Type B pancreatic cell (in vitro differentiated cells): ENCODE results near the gene FILIP1L. TPM values are rescaled to one million over a fixed set of nuclear protein-coding genes. Genes with fewer than 3 reads are reported as not detected.
A peak's percentile ranks its signal among the peaks of the same experiment; 100 is the strongest.

ENCODE experiments used
- DNase-seq: peaks from one replicate; pipeline ENCODE4 v3.0.0; 2021; ENCODE audit warnings: mixed read lengths; ENCODE audit not compliant: unreplicated experiment; ENCODE audit errors: extremely low spot score
- H3K27ac Mint-ChIP-seq: 2 replicates; pipeline ENCODE4 v1.8.0; 2021; ENCODE audit warnings: mild to moderate bottlenecking, mixed read lengths
- H3K27me3 Mint-ChIP-seq: 2 replicates; pipeline ENCODE4 v1.8.0; 2021; ENCODE audit warnings: mixed read lengths
- H3K36me3 Mint-ChIP-seq: 2 replicates; pipeline ENCODE4 v1.8.0; 2021; ENCODE audit warnings: mixed read lengths
- H3K4me1 Mint-ChIP-seq: one replicate; pipeline ENCODE4 v1.8.0; 2021; ENCODE audit warnings: mixed read lengths; ENCODE audit not compliant: unreplicated experiment
- H3K4me3 Mint-ChIP-seq: 2 replicates; pipeline ENCODE4 v1.8.0; 2021; ENCODE audit warnings: mild to moderate bottlenecking, mixed read lengths
- H3K9me3 Mint-ChIP-seq: 2 replicates; pipeline ENCODE4 v1.8.0; 2021; ENCODE audit warnings: mixed read lengths
- total RNA-seq: library from RNA; stranded (reverse); gene quantifications from 2 replicates; pipeline ENCODE4 v1.2.1, GENCODE V29; 2021; ENCODE audit warnings: low replicate concordance
- TF ChIP-seq, protein P1 (sequence below): fragments of 200-600 bp; sonication (generic); conservative IDR thresholded peaks from 2 replicates; pipeline ENCODE4 v1.5.0; 2021; ENCODE audit warnings: antibody characterized with exemption, mild to moderate bottlenecking

The FILIP1L gene
- total RNA-seq, 1 donor from 2014 or later = 30.6 TPM

DNA sequence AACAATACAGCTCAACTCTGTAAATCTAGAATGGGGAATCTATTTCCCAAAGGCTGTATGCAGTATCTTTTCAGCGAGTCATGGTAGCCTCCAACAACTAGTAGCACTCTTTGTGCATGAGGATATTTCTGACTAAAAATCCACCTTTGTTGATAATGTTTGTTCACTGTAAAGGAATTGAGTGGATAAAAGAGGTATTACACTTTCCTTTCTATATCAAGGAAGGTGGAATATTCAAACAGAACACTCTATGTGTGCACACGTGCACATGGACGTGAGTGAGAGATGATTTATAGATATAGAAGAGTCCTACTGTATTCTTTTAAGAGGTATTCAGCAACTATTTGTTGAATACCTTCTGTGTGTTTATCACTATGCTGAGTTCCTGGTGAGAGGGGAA lies 228.4 kb downstream of the FILIP1L start:
- TF ChIP-seq, protein P1, sequence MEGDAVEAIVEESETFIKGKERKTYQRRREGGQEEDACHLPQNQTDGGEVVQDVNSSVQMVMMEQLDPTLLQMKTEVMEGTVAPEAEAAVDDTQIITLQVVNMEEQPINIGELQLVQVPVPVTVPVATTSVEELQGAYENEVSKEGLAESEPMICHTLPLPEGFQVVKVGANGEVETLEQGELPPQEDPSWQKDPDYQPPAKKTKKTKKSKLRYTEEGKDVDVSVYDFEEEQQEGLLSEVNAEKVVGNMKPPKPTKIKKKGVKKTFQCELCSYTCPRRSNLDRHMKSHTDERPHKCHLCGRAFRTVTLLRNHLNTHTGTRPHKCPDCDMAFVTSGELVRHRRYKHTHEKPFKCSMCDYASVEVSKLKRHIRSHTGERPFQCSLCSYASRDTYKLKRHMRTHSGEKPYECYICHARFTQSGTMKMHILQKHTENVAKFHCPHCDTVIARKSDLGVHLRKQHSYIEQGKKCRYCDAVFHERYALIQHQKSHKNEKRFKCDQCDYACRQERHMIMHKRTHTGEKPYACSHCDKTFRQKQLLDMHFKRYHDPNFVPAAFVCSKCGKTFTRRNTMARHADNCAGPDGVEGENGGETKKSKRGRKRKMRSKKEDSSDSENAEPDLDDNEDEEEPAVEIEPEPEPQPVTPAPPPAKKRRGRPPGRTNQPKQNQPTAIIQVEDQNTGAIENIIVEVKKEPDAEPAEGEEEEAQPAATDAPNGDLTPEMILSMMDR = no peak
- H3K27me3 Mint-ChIP-seq = no peaks in the 10 kb centered on the region
- no peak for DNase-seq
- H3K9me3 Mint-ChIP-seq = peaks cover 6% of the 10 kb centered on the region
- H3K4me3 Mint-ChIP-seq = no peak overlapping the region
- H3K4me1 Mint-ChIP-seq = peaks cover 17% of the 10 kb centered on the region
- H3K27ac Mint-ChIP-seq = peak overlapping the region; percentile 3
- H3K36me3 Mint-ChIP-seq = peaks cover 5% of the 10 kb centered on the region

GRCh38 chr3:99885085-99885484 lies 229.2 kb downstream of the FILIP1L start:
- H3K36me3 Mint-ChIP-seq = peaks cover 7% of the 10 kb centered on the region
- H3K4me3 Mint-ChIP-seq = no peak overlapping the region
- TF ChIP-seq, protein P1 = no peak
- H3K9me3 Mint-ChIP-seq = peaks cover 6% of the 10 kb centered on the region
- no peak for DNase-seq
- no peaks in the 10 kb centered on the region for H3K27me3 Mint-ChIP-seq
- H3K27ac Mint-ChIP-seq = no peak overlapping the region
- peaks cover 17% of the 10 kb centered on the region for H3K4me1 Mint-ChIP-seq

DNA sequence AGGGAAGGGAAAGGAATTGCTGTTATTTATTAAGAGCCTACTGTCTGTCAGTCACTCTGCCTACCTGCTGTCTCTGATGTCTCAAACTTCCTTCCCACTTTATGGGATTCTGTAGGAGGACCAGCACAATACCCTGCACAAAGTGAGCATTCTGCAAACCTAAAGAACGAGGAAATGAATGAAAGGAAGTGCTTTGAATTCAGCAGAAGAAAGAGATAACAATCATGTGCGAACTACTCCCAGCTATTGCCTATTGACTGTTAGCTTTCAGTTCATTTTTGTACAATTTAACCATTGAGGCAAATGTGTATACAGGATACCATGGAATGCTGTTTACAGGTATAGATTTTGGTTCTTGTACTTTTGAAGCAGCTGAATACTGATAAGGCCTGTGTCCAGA lies 229.8 kb downstream of the FILIP1L start:
- H3K36me3 Mint-ChIP-seq = peaks cover 9% of the 10 kb centered on the region
- H3K9me3 Mint-ChIP-seq = peaks cover 6% of the 10 kb centered on the region
- H3K4me1 Mint-ChIP-seq = peaks cover 17% of the 10 kb centered on the region
- no peak for DNase-seq
- TF ChIP-seq, protein P1 = no peak
- no peaks in the 10 kb centered on the region for H3K27me3 Mint-ChIP-seq
- H3K4me3 Mint-ChIP-seq = no peak overlapping the region
- H3K27ac Mint-ChIP-seq = peak overlapping the region; percentile 18

GRCh38 chr3:99883693-99884092 lies 230.6 kb downstream of the FILIP1L start:
- Mint-ChIP-seq H3K4me1 (peaks cover 17% of the 10 kb centered on the region), H3K4me3 (no peak overlapping the region), H3K27me3 (no peaks in the 10 kb centered on the region), H3K36me3 (peaks cover 9% of the 10 kb centered on the region), H3K27ac (no peak overlapping the region), H3K9me3 (peaks cover 6% of the 10 kb centered on the region)
- TF ChIP-seq, protein P1 = no peak
- no peak for DNase-seq

DNA sequence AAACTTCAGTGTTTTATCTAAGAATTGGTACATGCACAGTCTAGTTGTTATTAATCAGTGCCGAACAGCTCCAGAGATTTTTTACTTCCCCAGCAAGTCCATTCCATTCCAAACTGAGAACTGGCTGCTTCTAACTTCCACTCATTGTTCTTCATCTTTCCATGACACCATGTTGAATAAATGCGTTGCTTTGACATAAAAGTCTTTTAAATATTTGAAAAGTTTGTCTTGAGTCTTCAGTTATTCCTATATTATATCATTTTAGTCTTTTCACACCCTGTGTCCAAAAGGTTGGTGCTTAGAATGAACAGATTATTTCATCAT lies 231.2 kb downstream of the FILIP1L start:
- TF ChIP-seq, protein P1 = no peak
- no peak overlapping the region for H3K4me3 Mint-ChIP-seq
- no peak overlapping the region for H3K27ac Mint-ChIP-seq
- H3K27me3 Mint-ChIP-seq = no peaks in the 10 kb centered on the region
- H3K9me3 Mint-ChIP-seq = peaks cover 6% of the 10 kb centered on the region
- H3K4me1 Mint-ChIP-seq = peaks cover 17% of the 10 kb centered on the region
- DNase-seq = no peak
- peaks cover 9% of the 10 kb centered on the region for H3K36me3 Mint-ChIP-seq
